LNCaP clone FGC (cell line): ENCODE data around the gene R3HDM2.

Experiments
- DNase-seq: peaks from one replicate; pipeline ENCODE4 v3.0.0-alpha.2; 2011; ENCODE audit warnings: low read depth
- H3K4me3 ChIP-seq: 2 replicates; pipeline ENCODE4 v1.5.1; 2011; ENCODE audit warnings: mild to moderate bottlenecking, low read depth, low read length, control low read depth
- TF ChIP-seq, protein P1 (sequence below): IDR thresholded peaks from 2 replicates; pipeline ENCODE4 v1.5.1; 2012; ENCODE audit warnings: mild to moderate bottlenecking; ENCODE audit not compliant: control insufficient read depth, insufficient read depth; ENCODE audit errors: extremely low read depth

R3HDM2 gene

GRCh38 chr12:57215668-57216013 lies 215.2 kb downstream of the R3HDM2 start:
- DNase-seq, result no peak
- H3K4me3 ChIP-seq, result no peak overlapping the region
- TF ChIP-seq, protein P1, sequence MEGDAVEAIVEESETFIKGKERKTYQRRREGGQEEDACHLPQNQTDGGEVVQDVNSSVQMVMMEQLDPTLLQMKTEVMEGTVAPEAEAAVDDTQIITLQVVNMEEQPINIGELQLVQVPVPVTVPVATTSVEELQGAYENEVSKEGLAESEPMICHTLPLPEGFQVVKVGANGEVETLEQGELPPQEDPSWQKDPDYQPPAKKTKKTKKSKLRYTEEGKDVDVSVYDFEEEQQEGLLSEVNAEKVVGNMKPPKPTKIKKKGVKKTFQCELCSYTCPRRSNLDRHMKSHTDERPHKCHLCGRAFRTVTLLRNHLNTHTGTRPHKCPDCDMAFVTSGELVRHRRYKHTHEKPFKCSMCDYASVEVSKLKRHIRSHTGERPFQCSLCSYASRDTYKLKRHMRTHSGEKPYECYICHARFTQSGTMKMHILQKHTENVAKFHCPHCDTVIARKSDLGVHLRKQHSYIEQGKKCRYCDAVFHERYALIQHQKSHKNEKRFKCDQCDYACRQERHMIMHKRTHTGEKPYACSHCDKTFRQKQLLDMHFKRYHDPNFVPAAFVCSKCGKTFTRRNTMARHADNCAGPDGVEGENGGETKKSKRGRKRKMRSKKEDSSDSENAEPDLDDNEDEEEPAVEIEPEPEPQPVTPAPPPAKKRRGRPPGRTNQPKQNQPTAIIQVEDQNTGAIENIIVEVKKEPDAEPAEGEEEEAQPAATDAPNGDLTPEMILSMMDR, result no peak

- no peak overlapping the region for H3K4me3 ChIP-seq
- TF ChIP-seq, protein P1, result no peak
- no peak for DNase-seq
Observed at GRCh38 chr12:57215065-57215464, 215.8 kb downstream of the R3HDM2 start.

- TF ChIP-seq, protein P1, result peak; percentile 77
- DNase-seq, result no peak
- H3K4me3 ChIP-seq, result no peak overlapping the region
Observed at GRCh38 chr12:57214398-57214781, 216.5 kb downstream of the R3HDM2 start.

DNA sequence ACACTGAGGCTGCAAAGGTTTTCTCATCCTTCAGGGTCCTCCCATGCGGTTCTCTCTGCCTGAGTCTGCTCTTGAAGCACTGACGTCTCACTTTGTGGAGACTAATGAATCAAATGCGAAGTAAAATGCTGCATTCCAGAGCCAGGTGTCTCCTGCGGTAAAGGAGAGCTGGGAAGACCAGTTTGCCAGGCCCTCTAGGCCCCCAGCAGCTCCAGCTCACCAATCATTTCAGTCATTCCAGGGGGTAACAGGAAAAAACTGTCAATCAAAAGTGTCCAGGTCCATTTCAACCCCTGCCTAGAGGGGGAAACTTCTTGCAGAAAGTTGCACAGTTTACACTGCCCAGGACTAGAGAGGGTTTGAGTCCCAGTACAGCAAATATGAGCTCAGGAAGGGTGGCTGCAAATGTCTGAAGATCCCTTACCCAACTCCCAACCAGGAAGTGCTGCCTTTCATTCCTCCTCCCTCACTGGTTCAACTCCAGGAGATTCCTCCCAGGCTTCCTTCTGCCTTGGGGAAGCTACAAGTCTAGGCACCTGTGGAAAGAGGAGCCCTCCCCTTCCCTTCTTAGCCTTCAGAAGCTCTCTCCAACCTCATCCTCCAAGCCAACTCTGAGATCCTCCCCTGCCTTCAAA lies 217.0 kb downstream of the R3HDM2 start:
- H3K4me3 ChIP-seq, result no peak overlapping the region
- TF ChIP-seq, protein P1, result no peak
- no peak for DNase-seq

GRCh38 chr12:57213058-57213715 lies 217.7 kb downstream of the R3HDM2 start:
- DNase-seq, result no peak

DNA sequence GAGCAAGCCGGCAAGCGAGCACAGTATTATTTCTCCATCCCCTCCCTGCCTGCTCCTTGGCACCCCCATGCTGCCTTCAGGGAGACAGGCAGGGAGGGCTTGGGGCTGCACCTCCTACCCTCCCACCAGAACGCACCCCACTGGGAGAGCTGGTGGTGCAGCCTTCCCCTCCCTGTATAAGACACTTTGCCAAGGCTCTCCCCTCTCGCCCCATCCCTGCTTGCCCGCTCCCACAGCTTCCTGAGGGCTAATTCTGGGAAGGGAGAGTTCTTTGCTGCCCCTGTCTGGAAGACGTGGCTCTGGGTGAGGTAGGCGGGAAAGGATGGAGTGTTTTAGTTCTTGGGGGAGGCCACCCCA lies 218.2 kb downstream of the R3HDM2 start:
- no peak for DNase-seq
- no peak overlapping the region for H3K4me3 ChIP-seq
- TF ChIP-seq, protein P1, result no peak

More at GRCh38 chr12:57213058-57213715, 217.7 kb downstream of the R3HDM2 start:
- TF ChIP-seq, protein P1, result peak; percentile 97
- H3K4me3 ChIP-seq, result no peak overlapping the region
